H1 (cell line): ENCODE data around the gene PLEKHG3. TPM values are rescaled to one million over a fixed set of nuclear protein-coding genes. Genes with fewer than 3 reads are reported as not detected.

Experiments
- CTCF ChIA-PET: fragments of 300-600 bp; sonication (Branson Sonifier 250); formaldehyde crosslinking; loops from one replicate; lab custom pipeline; 2021; ENCODE audit not compliant: partially characterized antibody; lab: Charles Lee
- POLR2A ChIA-PET: fragments of 300-600 bp; sonication (Branson Sonifier 250); formaldehyde crosslinking; loops from one replicate; lab custom pipeline; 2021; ENCODE audit warnings: inconsistent platforms; ENCODE audit not compliant: partially characterized antibody; lab: Charles Lee
- DNase-seq, 2 experiments: peaks; one replicate each; pipeline versions ENCODE4 v3.0.0 to v3.0.0-alpha.2; 2010 to 2022; ENCODE audit warnings: low spot score in 2 of 2, low read depth in 1 of 2, mixed read lengths in 1 of 2
- FAIRE-seq: peaks from 2 replicates; lab custom pipeline; 2011; peaks lifted over from hg19 to GRCh38; lab: Jason Lieb, UNC
- H2AFZ ChIP-seq: 2 replicates; pipeline ENCODE4 v1.8.1; 2012; ENCODE audit warnings: low read length, inconsistent platforms
- H2AK5ac ChIP-seq: 2 replicates; pipeline ENCODE4 v1.6.1; 2013; ENCODE audit warnings: low read depth, low read length
- H2BK120ac ChIP-seq: replicated peaks from 2 replicates; pipeline ENCODE3; 2013; ENCODE audit warnings: low read depth, low read length, inconsistent platforms
- H2BK12ac ChIP-seq: 2 replicates; pipeline ENCODE4 v1.6.1; 2013; ENCODE audit warnings: low read depth, low read length
- H2BK15ac ChIP-seq: 2 replicates; pipeline ENCODE4 v1.6.1; 2013; ENCODE audit warnings: low read length
- H2BK20ac ChIP-seq: 2 replicates; pipeline ENCODE4 v1.6.1; 2013; ENCODE audit warnings: low read length
- H2BK5ac ChIP-seq: 2 replicates; pipeline ENCODE4 v1.6.1; 2013; ENCODE audit warnings: low read depth, low read length
- H3K14ac ChIP-seq: 2 replicates; pipeline ENCODE4 v1.6.1; 2013; ENCODE audit warnings: inconsistent platforms; ENCODE audit not compliant: insufficient read length
- H3K18ac ChIP-seq: 2 replicates; pipeline ENCODE4 v1.6.1; 2013; ENCODE audit warnings: low read length; ENCODE audit errors: extremely low read depth
- H3K23ac ChIP-seq: 2 replicates; pipeline ENCODE4 v1.6.1; 2013; ENCODE audit warnings: inconsistent platforms; ENCODE audit not compliant: insufficient read length
- H3K23me2 ChIP-seq: 2 replicates; pipeline ENCODE4 v1.6.1; 2013; ENCODE audit warnings: low read depth, low read length
- H3K27ac ChIP-seq: 2 replicates; pipeline ENCODE4 v1.6.1; 2011; ENCODE audit warnings: low read depth, low read length, inconsistent platforms
- H3K27me3 ChIP-seq, 4 experiments: replicated peaks in 1 of 4; 1 replicate in 1 of 4; 2 replicates in 3 of 4; pipeline versions ENCODE4 v1.6.1 to v1.8.1; 2011 to 2013; ENCODE audit warnings: low read length in 3 of 4, mild to moderate bottlenecking in 3 of 4, inconsistent platforms in 2 of 4, mixed read lengths in 2 of 4, moderate library complexity in 1 of 4; ENCODE audit not compliant: control insufficient read depth in 3 of 4, insufficient read depth in 3 of 4; ENCODE audit errors: extremely low read depth in 1 of 4
- H3K36me3 ChIP-seq, 4 experiments: 2 replicates each; pipeline versions ENCODE4 v1.6.1 to v1.8.1; 2011 to 2013; ENCODE audit warnings: mild to moderate bottlenecking in 4 of 4, low read length in 3 of 4, moderate library complexity in 2 of 4, control low read depth in 1 of 4, inconsistent platforms in 1 of 4; ENCODE audit not compliant: insufficient read depth in 4 of 4, control insufficient read depth in 2 of 4
- H3K4ac ChIP-seq: replicated peaks from 2 replicates; pipeline ENCODE3; 2013; ENCODE audit warnings: low read length, low read depth, mixed read lengths, inconsistent platforms; ENCODE audit not compliant: insufficient read length
- H3K4me1 ChIP-seq, 4 experiments: replicated peaks in 1 of 4; 1 replicate in 1 of 4; 2 replicates in 3 of 4; pipeline versions ENCODE4 v1.6.1 to v1.8.1; 2011 to 2013; ENCODE audit warnings: low read length in 3 of 4, inconsistent platforms in 2 of 4, mixed read lengths in 1 of 4; ENCODE audit not compliant: insufficient read depth in 4 of 4, control insufficient read depth in 3 of 4
- H3K4me2 ChIP-seq, 2 experiments: 2 replicates each; pipeline versions ENCODE4 v1.6.1 to v1.8.1; 2011 to 2013; ENCODE audit warnings: low read depth in 2 of 2, low read length in 2 of 2, control low read depth in 1 of 2, inconsistent platforms in 1 of 2, mild to moderate bottlenecking in 1 of 2; ENCODE audit not compliant: insufficient read depth in 1 of 2
- H3K4me3 ChIP-seq, 4 experiments: fragments of 200-600, 300-600 bp in 1 of 4; sonication (generic), shearing (Covaris generic), sonication (Bioruptor Twin) in 1 of 4; 2 replicates each; pipeline versions ENCODE4 v1.5.1 to v1.8.1; 2011 to 2016; ENCODE audit warnings: low read length in 4 of 4, low read depth in 3 of 4, control low read depth in 2 of 4, inconsistent platforms in 2 of 4, mild to moderate bottlenecking in 2 of 4, mixed read lengths in 1 of 4, moderate library complexity in 1 of 4; ENCODE audit not compliant: insufficient read depth in 2 of 4; ENCODE audit errors: extremely low read depth in 1 of 4
- H3K56ac ChIP-seq: replicated peaks from 2 replicates; pipeline ENCODE3; 2013; ENCODE audit warnings: low read depth, mild to moderate bottlenecking, mixed read lengths, low read length, inconsistent platforms; ENCODE audit not compliant: insufficient read length
- H3K79me1 ChIP-seq: 2 replicates; pipeline ENCODE4 v1.6.1; 2013; ENCODE audit warnings: low read depth, low read length, control low read depth
- H3K79me2 ChIP-seq, 2 experiments: 2 replicates each; pipeline versions ENCODE4 v1.6.1 to v1.8.1; 2012 to 2013; ENCODE audit warnings: low read length in 2 of 2, mild to moderate bottlenecking in 2 of 2, inconsistent platforms in 1 of 2; ENCODE audit not compliant: insufficient read depth in 2 of 2, control insufficient read depth in 1 of 2
- H3K9ac ChIP-seq, 4 experiments: replicated peaks in 1 of 4; 1 replicate in 1 of 4; 2 replicates in 3 of 4; pipeline versions ENCODE4 v1.6.1 to v1.8.1; 2011 to 2013; ENCODE audit warnings: low read depth in 3 of 4, low read length in 3 of 4, control low read depth in 2 of 4, mild to moderate bottlenecking in 2 of 4, moderate library complexity in 2 of 4, inconsistent platforms in 1 of 4; ENCODE audit errors: extremely low read depth in 1 of 4
- H3K9me3 ChIP-seq, 2 experiments: 2 replicates each; pipeline versions ENCODE4 v1.6.1 to v1.8.1; 2012 to 2013; ENCODE audit warnings: mild to moderate bottlenecking in 2 of 2, moderate library complexity in 2 of 2, control low read depth in 1 of 2, inconsistent platforms in 1 of 2, low read depth in 1 of 2, low read length in 1 of 2, mixed read lengths in 1 of 2; ENCODE audit not compliant: insufficient read depth in 2 of 2
- H4K20me1 ChIP-seq, 2 experiments: replicated peaks in 1 of 2; 2 replicates each; pipeline versions ENCODE3 to v1.8.1; 2011 to 2013; ENCODE audit warnings: inconsistent platforms in 2 of 2, low read length in 2 of 2, mild to moderate bottlenecking in 1 of 2; ENCODE audit not compliant: insufficient read depth in 2 of 2, control insufficient read depth in 1 of 2
- H4K5ac ChIP-seq: 2 replicates; pipeline ENCODE4 v1.6.1; 2013; ENCODE audit warnings: low read length, low read depth, mixed read lengths, inconsistent platforms; ENCODE audit not compliant: insufficient read length
- H4K8ac ChIP-seq: 2 replicates; pipeline ENCODE4 v1.8.0; 2013; ENCODE audit warnings: mild to moderate bottlenecking, moderate library complexity, low read length, inconsistent platforms; ENCODE audit not compliant: insufficient read depth; ENCODE audit errors: extremely low read depth
- H4K91ac ChIP-seq: replicated peaks from 2 replicates; pipeline ENCODE3; 2013; ENCODE audit warnings: low read length, mixed read lengths, inconsistent platforms; ENCODE audit not compliant: insufficient read length
- ATF2 ChIP-seq: IDR thresholded peaks from 2 replicates; pipeline ENCODE4 v1.6.1; 2012; ENCODE audit warnings: low read length, inconsistent platforms
- CHD1 ChIP-seq: IDR thresholded peaks from 2 replicates; pipeline ENCODE4 v1.6.1; 2012; ENCODE audit warnings: low read depth, low read length, improper control_type of control experiment
- JUN ChIP-seq: IDR thresholded peaks from 2 replicates; pipeline ENCODE4 v1.6.1; 2011; ENCODE audit warnings: low read depth, mild to moderate bottlenecking, improper control_type of control experiment, low read length
- KDM1A ChIP-seq: fragments of 200-600, 300-600 bp; sonication (generic); IDR thresholded peaks from 2 replicates; pipeline ENCODE4 v1.7.1; 2016; ENCODE audit warnings: mild to moderate bottlenecking, low read length, borderline replicate concordance
- RXRA ChIP-seq: IDR thresholded peaks from 2 replicates; pipeline ENCODE4 v1.6.1; 2011; ENCODE audit warnings: low read depth, mild to moderate bottlenecking, low read length, moderate library complexity; ENCODE audit not compliant: insufficient read depth
- SAP30 ChIP-seq: fragments of 300-600 bp; sonication (generic); IDR thresholded peaks from 2 replicates; pipeline ENCODE4 v1.7.1; 2012; ENCODE audit warnings: low read length, moderate library complexity, mild to moderate bottlenecking, inconsistent platforms; ENCODE audit not compliant: insufficient read depth, insufficient replicate concordance
- SIRT6 ChIP-seq: IDR thresholded peaks from one replicate; pipeline ENCODE4 v1.7.1; 2012; ENCODE audit warnings: low read length, inconsistent platforms
- SP1 ChIP-seq: IDR thresholded peaks from 2 replicates; pipeline ENCODE4 v1.6.1; 2011; ENCODE audit warnings: low read depth, low read length
- TEAD4 ChIP-seq: IDR thresholded peaks from 2 replicates; pipeline ENCODE4 v1.6.1; 2012; ENCODE audit warnings: low read depth, low read length, inconsistent platforms, mixed read lengths
- WGBS, 2 experiments: shearing (Covaris generic) in 1 of 2; methylation state at CpG; one replicate each; pipeline versions ENCODE4 v1.1.6 to v1.1.7; 2013 to 2015; ENCODE audit warnings: low lambda C conversion rate in 2 of 2, mixed read lengths in 2 of 2, inconsistent platforms in 1 of 2, low coverage in 1 of 2, missing lambda C conversion rate in 1 of 2; ENCODE audit not compliant: insufficient replicate concordance in 2 of 2, insufficient coverage in 1 of 2, insufficient read length in 1 of 2; ENCODE audit errors: extremely low coverage in 1 of 2, missing lambda C conversion rate in 1 of 2; 5-methylcytosine and 5-hydroxymethylcytosine counted together
- polyA plus RNA-seq, 7 experiments: library from polyadenylated mRNA; depleted of rRNA in 3 of 7; stranded (reverse) in 5 of 7; unstranded in 2 of 7; fragments of >200 nt in 5 of 7; fragments of 200-250 nt in 2 of 7; gene quantifications; 1 replicate in 5 of 7; 2 replicates in 1 of 7; 4 replicates in 1 of 7; pipeline versions ENCODE4 v1.2.1 to v1.2.3, GENCODE V29; 2011 to 2013; ENCODE audit warnings: missing spikeins in 2 of 7, mixed read lengths in 2 of 7
- total RNA-seq: library from RNA; stranded (reverse); fragmentation: NEBNext Ultra II Directional; extraction: Animal tissue kit (Norgen Biotek cat#: 25700); gene quantifications from 2 replicates; pipeline ENCODE4 v1.2.1, GENCODE V29; 2021

Gene PLEKHG3
- total and polyA plus RNA-seq, 2 of the 8 experiments (the other 6 are each of a cell fraction or from before 2014, with no cell fraction given): 43.4 to 90.6 TPM

GRCh38 chr14:64786296-64787149 lies 82.3 kb downstream of the PLEKHG3 start:
- no peaks in the 10 kb centered on the region for H3K79me1 ChIP-seq
- H3K23ac ChIP-seq: no peak overlapping the region
- ChIA-PET POLR2A (no interaction called here), CTCF (interaction anchor here (0.7 to 3.5 kb wide), 9 partner anchors 8 to 149 kb away, joined by 3 to 20 read pairs (median 5); no protein-coding TSS in a partner anchor)
- no peaks in the 10 kb centered on the region for H3K36me3 ChIP-seq
- H3K18ac ChIP-seq: no peak overlapping the region
- H3K4me3 ChIP-seq: no peak overlapping the region
- no peak overlapping the region for H2BK12ac ChIP-seq
- H2AK5ac ChIP-seq: no peak overlapping the region
- FAIRE-seq (no peak), DNase-seq (no peak)
- no peak overlapping the region for H2BK5ac ChIP-seq
- H3K79me2 ChIP-seq: no peaks in the 10 kb centered on the region
- H3K23me2 ChIP-seq: no peaks in the 10 kb centered on the region
- H3K4me2 ChIP-seq: no peak overlapping the region
- H3K9ac ChIP-seq: no peak overlapping the region
- no peaks in the 10 kb centered on the region for H3K27me3 ChIP-seq
- no peak for TF ChIP-seq SP1
- no peak for TF ChIP-seq ATF2
- no peak for TF ChIP-seq CHD1
- no peak for TF ChIP-seq SAP30
- TF ChIP-seq SIRT6: no peak
- TF ChIP-seq KDM1A: no peak
- TF ChIP-seq TEAD4: no peak
- no peak for TF ChIP-seq JUN
- no peak for TF ChIP-seq RXRA
- no peaks in the 10 kb centered on the region for H4K20me1 ChIP-seq
- 92% methylated on average over 21 of the region's 24 CpGs; no CpG with 5 or more reads in 1 of the 2 experiments for WGBS, 2 experiments
- H2BK20ac ChIP-seq: no peak overlapping the region
- no peak overlapping the region for H3K14ac ChIP-seq
- H2AFZ ChIP-seq: no peak overlapping the region
- no peak overlapping the region for H4K5ac ChIP-seq
- H4K91ac ChIP-seq: no peak overlapping the region
- no peak overlapping the region for H3K4ac ChIP-seq
- H2BK15ac ChIP-seq: no peak overlapping the region
- H3K56ac ChIP-seq: no peak overlapping the region
- no peaks in the 10 kb centered on the region for H3K9me3 ChIP-seq
- no peak overlapping the region for H2BK120ac ChIP-seq
- no peak overlapping the region for H4K8ac ChIP-seq
- H3K4me1 ChIP-seq: peaks cover 0 to 9% (median 1%) of the 10 kb centered on the region in 4 experiments; a peak in 1 of 7 replicates
- H3K27ac ChIP-seq: no peak overlapping the region
